ENCODE results near the gene PDE4B. TPM values are rescaled to one million over a fixed set of nuclear protein-coding genes. Genes with fewer than 3 reads are reported as not detected.

PDE4B gene
- total and polyA plus RNA-seq, 9 of the 15 experiments (the other 6 are each of a cell fraction or from before 2014, with no cell fraction given) = 0.09 TPM; not detected in 8

DNA sequence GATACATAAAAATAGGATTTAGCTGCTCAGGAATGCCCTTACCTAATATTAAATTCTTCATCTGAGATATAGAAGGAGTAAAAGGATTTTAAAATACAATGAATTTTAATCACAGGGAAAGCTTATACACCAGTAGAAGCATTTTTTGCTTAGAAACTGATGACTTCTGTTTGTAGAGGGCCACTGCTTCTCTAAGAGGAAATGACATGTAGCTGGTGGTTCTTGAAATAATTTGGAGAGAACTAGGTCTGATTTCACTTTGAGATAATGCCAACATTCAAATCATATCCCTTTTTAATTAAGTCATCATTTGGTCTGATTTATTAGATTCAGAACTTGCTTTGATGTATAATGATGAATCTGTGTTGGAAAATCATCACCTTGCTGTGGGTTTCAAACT lies 574.7 kb downstream of the PDE4B start:
- Histone ChIP-seq H3K9ac (ENCODE audit: insufficient read depth in 1 of 2, low read depth in 2 of 2, low read length in 2 of 2) (no peak overlapping the region), H3K27me3 (ENCODE audit: control insufficient read depth in 2 of 2, insufficient read depth in 2 of 2, low read length in 2 of 2) (0 out of 5 replicates have a peak, but pooled peaks cover 0 to 2% of the 10 kb centered on the region in 2 experiments), H3K4me2 (ENCODE audit: insufficient read depth, low read length) (no peak overlapping the region), H3K27ac (ENCODE audit: extremely low read depth, low read depth, low read length) (no peak overlapping the region), H3K36me3 (ENCODE audit: control insufficient read depth, insufficient read depth, low read length) (no peaks in the 10 kb centered on the region), H3K9me3 (replicated peaks; ENCODE audit: control insufficient read depth, insufficient read depth, low read depth, low read length) (no peaks in the 10 kb centered on the region), H3K4me1 (replicated peaks in 1 of 2; ENCODE audit: control insufficient read depth in 2 of 2, insufficient read depth in 2 of 2, low read length in 2 of 2) (no peaks in the 10 kb centered on the region), H3K4me3 (no peak overlapping the region), H3K9me1 (ENCODE audit: control insufficient read depth, insufficient read depth, low read length) (no peaks in the 10 kb centered on the region), H4K20me1 (replicated peaks; ENCODE audit: control insufficient read depth, insufficient read depth, low read length) (no peaks in the 10 kb centered on the region), H3K79me2 (ENCODE audit: control insufficient read depth, insufficient read depth, low read length) (no peaks in the 10 kb centered on the region), H2AFZ (ENCODE audit: low read depth, low read length) (no peak overlapping the region)
- ChIA-PET POLR2A (no interaction called here), CTCF (ENCODE audit: low intra/inter-chr PET ratio) (no interaction called here)
- intact Hi-C loops (cut with micrococcal nuclease) = no loop called here
- DNase-seq (ENCODE audit: extremely low read depth in 1 of 4, low spot score in 3 of 4) (no peak), FAIRE-seq (no peak), ATAC-seq (no peak)
- no TSS peak for BruUV-seq (replicated peaks)
- in situ Hi-C loops (cut with MboI) = no loop called here
- TF ChIP-seq BRD4 (IDR thresholded peaks at IDR 0.05) (no peak), SREBF1 (IDR thresholded peaks at IDR 0.05; ENCODE audit: borderline replicate concordance, low read depth, low read length) (no peak), ARHGAP35 (IDR thresholded peaks at IDR 0.05; ENCODE audit: partially characterized antibody) (no peak), ESRRB (CRISPR knock-in tag; IDR thresholded peaks at IDR 0.05; ENCODE audit: borderline replicate concordance) (no peak), ATF1 (CRISPR knock-in tag; IDR thresholded peaks at IDR 0.05) (no peak), ATF1 (tag; IDR thresholded peaks at IDR 0.05) (no peak), NR2C2 (CRISPR knock-in tag; IDR thresholded peaks at IDR 0.05) (no peak), NR2C2 (tag; IDR thresholded peaks at IDR 0.05) (no peak)
- TF ChIP-seq, protein P1, sequence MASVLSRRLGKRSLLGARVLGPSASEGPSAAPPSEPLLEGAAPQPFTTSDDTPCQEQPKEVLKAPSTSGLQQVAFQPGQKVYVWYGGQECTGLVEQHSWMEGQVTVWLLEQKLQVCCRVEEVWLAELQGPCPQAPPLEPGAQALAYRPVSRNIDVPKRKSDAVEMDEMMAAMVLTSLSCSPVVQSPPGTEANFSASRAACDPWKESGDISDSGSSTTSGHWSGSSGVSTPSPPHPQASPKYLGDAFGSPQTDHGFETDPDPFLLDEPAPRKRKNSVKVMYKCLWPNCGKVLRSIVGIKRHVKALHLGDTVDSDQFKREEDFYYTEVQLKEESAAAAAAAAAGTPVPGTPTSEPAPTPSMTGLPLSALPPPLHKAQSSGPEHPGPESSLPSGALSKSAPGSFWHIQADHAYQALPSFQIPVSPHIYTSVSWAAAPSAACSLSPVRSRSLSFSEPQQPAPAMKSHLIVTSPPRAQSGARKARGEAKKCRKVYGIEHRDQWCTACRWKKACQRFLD (CRISPR knock-in tag; IDR thresholded peaks at IDR 0.05) = no peak
- TF ChIP-seq, protein P2, sequence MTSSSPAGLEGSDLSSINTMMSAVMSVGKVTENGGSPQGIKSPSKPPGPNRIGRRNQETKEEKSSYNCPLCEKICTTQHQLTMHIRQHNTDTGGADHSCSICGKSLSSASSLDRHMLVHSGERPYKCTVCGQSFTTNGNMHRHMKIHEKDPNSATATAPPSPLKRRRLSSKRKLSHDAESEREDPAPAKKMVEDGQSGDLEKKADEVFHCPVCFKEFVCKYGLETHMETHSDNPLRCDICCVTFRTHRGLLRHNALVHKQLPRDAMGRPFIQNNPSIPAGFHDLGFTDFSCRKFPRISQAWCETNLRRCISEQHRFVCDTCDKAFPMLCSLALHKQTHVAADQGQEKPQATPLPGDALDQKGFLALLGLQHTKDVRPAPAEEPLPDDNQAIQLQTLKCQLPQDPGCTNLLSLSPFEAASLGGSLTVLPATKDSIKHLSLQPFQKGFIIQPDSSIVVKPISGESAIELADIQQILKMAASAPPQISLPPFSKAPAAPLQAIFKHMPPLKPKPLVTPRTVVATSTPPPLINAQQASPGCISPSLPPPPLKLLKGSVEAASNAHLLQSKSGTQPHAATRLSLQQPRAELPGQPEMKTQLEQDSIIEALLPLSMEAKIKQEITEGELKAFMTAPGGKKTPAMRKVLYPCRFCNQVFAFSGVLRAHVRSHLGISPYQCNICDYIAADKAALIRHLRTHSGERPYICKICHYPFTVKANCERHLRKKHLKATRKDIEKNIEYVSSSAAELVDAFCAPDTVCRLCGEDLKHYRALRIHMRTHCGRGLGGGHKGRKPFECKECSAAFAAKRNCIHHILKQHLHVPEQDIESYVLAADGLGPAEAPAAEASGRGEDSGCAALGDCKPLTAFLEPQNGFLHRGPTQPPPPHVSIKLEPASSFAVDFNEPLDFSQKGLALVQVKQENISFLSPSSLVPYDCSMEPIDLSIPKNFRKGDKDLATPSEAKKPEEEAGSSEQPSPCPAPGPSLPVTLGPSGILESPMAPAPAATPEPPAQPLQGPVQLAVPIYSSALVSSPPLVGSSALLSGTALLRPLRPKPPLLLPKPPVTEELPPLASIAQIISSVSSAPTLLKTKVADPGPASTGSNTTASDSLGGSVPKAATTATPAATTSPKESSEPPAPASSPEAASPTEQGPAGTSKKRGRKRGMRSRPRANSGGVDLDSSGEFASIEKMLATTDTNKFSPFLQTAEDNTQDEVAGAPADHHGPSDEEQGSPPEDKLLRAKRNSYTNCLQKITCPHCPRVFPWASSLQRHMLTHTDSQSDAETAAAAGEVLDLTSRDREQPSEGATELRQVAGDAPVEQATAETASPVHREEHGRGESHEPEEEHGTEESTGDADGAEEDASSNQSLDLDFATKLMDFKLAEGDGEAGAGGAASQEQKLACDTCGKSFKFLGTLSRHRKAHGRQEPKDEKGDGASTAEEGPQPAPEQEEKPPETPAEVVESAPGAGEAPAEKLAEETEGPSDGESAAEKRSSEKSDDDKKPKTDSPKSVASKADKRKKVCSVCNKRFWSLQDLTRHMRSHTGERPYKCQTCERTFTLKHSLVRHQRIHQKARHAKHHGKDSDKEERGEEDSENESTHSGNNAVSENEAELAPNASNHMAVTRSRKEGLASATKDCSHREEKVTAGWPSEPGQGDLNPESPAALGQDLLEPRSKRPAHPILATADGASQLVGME (CRISPR knock-in tag; IDR thresholded peaks at IDR 0.05) = no peak
- TF ChIP-seq, protein P3, sequence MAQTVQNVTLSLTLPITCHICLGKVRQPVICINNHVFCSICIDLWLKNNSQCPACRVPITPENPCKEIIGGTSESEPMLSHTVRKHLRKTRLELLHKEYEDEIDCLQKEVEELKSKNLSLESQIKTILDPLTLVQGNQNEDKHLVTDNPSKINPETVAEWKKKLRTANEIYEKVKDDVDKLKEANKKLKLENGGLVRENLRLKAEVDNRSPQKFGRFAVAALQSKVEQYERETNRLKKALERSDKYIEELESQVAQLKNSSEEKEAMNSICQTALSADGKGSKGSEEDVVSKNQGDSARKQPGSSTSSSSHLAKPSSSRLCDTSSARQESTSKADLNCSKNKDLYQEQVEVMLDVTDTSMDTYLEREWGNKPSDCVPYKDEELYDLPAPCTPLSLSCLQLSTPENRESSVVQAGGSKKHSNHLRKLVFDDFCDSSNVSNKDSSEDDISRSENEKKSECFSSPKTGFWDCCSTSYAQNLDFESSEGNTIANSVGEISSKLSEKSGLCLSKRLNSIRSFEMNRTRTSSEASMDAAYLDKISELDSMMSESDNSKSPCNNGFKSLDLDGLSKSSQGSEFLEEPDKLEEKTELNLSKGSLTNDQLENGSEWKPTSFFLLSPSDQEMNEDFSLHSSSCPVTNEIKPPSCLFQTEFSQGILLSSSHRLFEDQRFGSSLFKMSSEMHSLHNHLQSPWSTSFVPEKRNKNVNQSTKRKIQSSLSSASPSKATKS (CRISPR knock-in tag; IDR thresholded peaks at IDR 0.05) = no peak
